HEK293 (cell line): ENCODE results near the gene OLA1.
A peak's percentile ranks its signal among the peaks of the same experiment; 100 is the strongest.

ENCODE experiments used
- CTCF ChIA-PET: fragments of 350-600 bp; formaldehyde crosslinking; extraction: SDS; loops from one replicate; lab custom pipeline; 2021; ENCODE audit warnings: antibody characterized with exemption; lab: Yijun Ruan, JAX
- POLR2A ChIA-PET: fragments of 300-600 bp; formaldehyde crosslinking; extraction: SDS; loops from one replicate; lab custom pipeline; 2020; ENCODE audit warnings: antibody characterized with exemption, inconsistent platforms; lab: Yijun Ruan, JAX
- H3K27ac ChIP-seq: fragments of 200-500 bp; sonication (Bioruptor generic); 2 replicates; pipeline ENCODE4 v1.5.1; 2014; ENCODE audit warnings: low read depth, low read length, control low read depth, inconsistent platforms; ENCODE audit errors: extremely low read depth
- H3K36me3 ChIP-seq, 2 experiments: fragments of 200-500 bp in 1 of 2; sonication (Bioruptor generic) in 1 of 2; 1 replicate in 1 of 2; 2 replicates in 1 of 2; pipeline ENCODE4 v1.5.1; 2014 to 2017; ENCODE audit warnings: inconsistent platforms in 2 of 2, low read length in 2 of 2; ENCODE audit not compliant: control insufficient read depth in 2 of 2, insufficient read depth in 1 of 2
- H3K4me1 ChIP-seq: fragments of 200-500 bp; sonication (Bioruptor generic); 2 replicates; pipeline ENCODE4 v1.5.1; 2014; ENCODE audit warnings: mild to moderate bottlenecking, low read length, inconsistent platforms; ENCODE audit not compliant: control insufficient read depth, insufficient read depth
- H3K4me3 ChIP-seq: 2 replicates; pipeline ENCODE4 v1.5.1; 2011; ENCODE audit warnings: low read depth, mild to moderate bottlenecking, control low read depth, low read length, moderate library complexity
- H3K9me3 ChIP-seq: fragments of 200-500 bp; sonication (Bioruptor generic); 2 replicates; pipeline ENCODE4 v1.5.1; 2014; ENCODE audit warnings: low read depth, low read length, inconsistent platforms; ENCODE audit not compliant: control insufficient read depth, insufficient read depth
- HIC1 ChIP-seq: fragments of 450-650 bp; formaldehyde crosslinking; IDR thresholded peaks from 2 replicates; pipeline ENCODE4 v1.5.1; 2016; ENCODE audit warnings: missing biosample characterization, missing genetic modification characterization
- HOXD13 ChIP-seq: sonication (generic); formaldehyde crosslinking; IDR thresholded peaks from 2 replicates; pipeline ENCODE4 v1.8.0; 2022; ENCODE audit warnings: missing genetic modification reagents, borderline replicate concordance
- MZF1 ChIP-seq: fragments of 450-650 bp; formaldehyde crosslinking; IDR thresholded peaks from 2 replicates; pipeline ENCODE4 v1.5.1; 2017; ENCODE audit warnings: missing biosample characterization, missing genetic modification characterization, borderline replicate concordance
- OVOL3 ChIP-seq: fragments of 450-650 bp; formaldehyde crosslinking; IDR thresholded peaks from 2 replicates; pipeline ENCODE4 v1.5.1; 2016; ENCODE audit warnings: missing biosample characterization, missing genetic modification characterization
- REST ChIP-seq: fragments of 450-650 bp; formaldehyde crosslinking; IDR thresholded peaks from 2 replicates; pipeline ENCODE4 v1.5.1; 2016; ENCODE audit warnings: missing biosample characterization, missing genetic modification characterization
- ZEB2 ChIP-seq: fragments of 450-650 bp; formaldehyde crosslinking; IDR thresholded peaks from 2 replicates; pipeline ENCODE4 v1.5.1; 2016; ENCODE audit warnings: missing biosample characterization, missing genetic modification characterization
- ZFP3 ChIP-seq: fragments of 450-650 bp; formaldehyde crosslinking; IDR thresholded peaks from 2 replicates; pipeline ENCODE4 v1.5.1; 2016; ENCODE audit warnings: low read depth, missing biosample characterization, missing genetic modification characterization
- ZNF202 ChIP-seq: fragments of 450-650 bp; formaldehyde crosslinking; IDR thresholded peaks from 2 replicates; pipeline ENCODE4 v1.5.1; 2016; ENCODE audit warnings: missing biosample characterization, missing genetic modification characterization, borderline replicate concordance
- ZNF792 ChIP-seq: fragments of 450-650 bp; formaldehyde crosslinking; IDR thresholded peaks from 2 replicates; pipeline ENCODE4 v1.5.1; 2016; ENCODE audit warnings: missing biosample characterization, missing genetic modification characterization

OLA1 gene

GRCh38 chr2:174176898-174177297, 71.4 kb downstream of the OLA1 start (continued):
- TF ChIP-seq REST (tag by site-specific recombination) = no peak

GRCh38 chr2:174174741-174175140, 73.6 kb downstream of the OLA1 start:
- no peaks in the 10 kb centered on the region for H3K9me3 ChIP-seq
- ChIA-PET POLR2A (interaction anchor here (0.6 kb wide), 1 partner anchor 16 kb away, joined by 4 read pairs; no protein-coding TSS in a partner anchor), CTCF (no interaction called here)
- peaks cover 7% of the 10 kb centered on the region for H3K4me1 ChIP-seq
- no peak overlapping the region for H3K4me3 ChIP-seq
- no peak overlapping the region for H3K27ac ChIP-seq
- TF ChIP-seq HIC1 (tag by site-specific recombination) = no peak
- TF ChIP-seq ZFP3 (tag by site-specific recombination) = no peak
- peaks cover 0 to 14% of the 10 kb centered on the region in 2 experiments; a peak in 1 of 3 replicates for H3K36me3 ChIP-seq

- no peak overlapping the region for H3K27ac ChIP-seq
- H3K9me3 ChIP-seq = no peaks in the 10 kb centered on the region
- POLR2A ChIA-PET = no interaction called here
- CTCF ChIA-PET = interaction anchor here (0.5 to 0.6 kb wide), 2 partner anchors 13 to 60 kb away, joined by 3 to 4 read pairs; no protein-coding TSS in a partner anchor
- H3K4me3 ChIP-seq = no peak overlapping the region
- peaks cover 0 to 14% of the 10 kb centered on the region in 2 experiments; a peak in 1 of 3 replicates for H3K36me3 ChIP-seq
- no peak for TF ChIP-seq OVOL3
- no peak for TF ChIP-seq HOXD13
- no peak for TF ChIP-seq ZNF202 (tag by site-specific recombination)
- TF ChIP-seq MZF1 (tag by site-specific recombination) = no peak
- no peak for TF ChIP-seq ZNF792 (tag by site-specific recombination)
- peaks cover 7% of the 10 kb centered on the region for H3K4me1 ChIP-seq
Observed at GRCh38 chr2:174172802-174173355, 75.5 kb downstream of the OLA1 start.

- POLR2A ChIA-PET = no interaction called here
- Histone ChIP-seq H3K4me3 (no peak overlapping the region), H3K9me3 (no peaks in the 10 kb centered on the region)
- CTCF ChIA-PET = interaction anchor here (0.9 kb wide), 1 partner anchor 14 kb away, joined by 4 read pairs; no protein-coding TSS in a partner anchor
- TF ChIP-seq ZNF202 (tag by site-specific recombination) = 0 out of 2 replicates have a peak, but pooled peaks have one; percentile 11
- TF ChIP-seq ZEB2 = no peak
- TF ChIP-seq, all 188 proteins: peak for 1
- Histone ChIP-seq H3K36me3 (peaks cover 0 to 14% of the 10 kb centered on the region in 2 experiments; a peak in 1 of 3 replicates), H3K4me1 (no peaks in the 10 kb centered on the region; the same call in 1 of the 2 replicates), H3K27ac (no peak overlapping the region)
Observed at GRCh38 chr2:174171686-174172445, 76.5 kb downstream of the OLA1 start.
